AG09309 (cell line): Measurements from ENCODE around the gene HOXA7.
A peak's percentile ranks its signal among the peaks of the same experiment; 100 is the strongest.

Source experiments
- DNase-seq: peaks from one replicate; pipeline ENCODE4 v3.0.0-alpha.2; 2010; ENCODE audit warnings: low read depth
- H3K4me3 ChIP-seq: 2 replicates; pipeline ENCODE4 v1.5.1; 2011; ENCODE audit warnings: mild to moderate bottlenecking, low read depth, low read length, moderate library complexity; ENCODE audit not compliant: control insufficient read depth
- CTCF ChIP-seq: IDR thresholded peaks from 2 replicates; pipeline ENCODE4 v1.5.1; 2011; ENCODE audit warnings: mild to moderate bottlenecking, low read depth, low read length, inconsistent platforms; ENCODE audit not compliant: insufficient read depth, control insufficient read depth; ENCODE audit errors: missing control alignments

Gene HOXA7

GRCh38 chr7:27175626-27176523, 19.4 kb upstream of the HOXA7 start:
- no peak for TF ChIP-seq CTCF
- DNase-seq: no peak
- peak overlapping the region; percentile 87 for H3K4me3 ChIP-seq

GRCh38 chr7:27174874-27175625, 18.6 kb upstream of the HOXA7 start:
- no peak for DNase-seq
- peak overlapping the region; percentile 87 for H3K4me3 ChIP-seq
- no peak for TF ChIP-seq CTCF

- TF ChIP-seq CTCF: no peak
- peak within 1 kb of the TSS; percentile 87 for H3K4me3 ChIP-seq
- no peak for DNase-seq
Measured at GRCh38 chr7:27173956-27174873, 17.7 kb upstream of the HOXA7 start, which contains the start of gene HOXA10. TSS of gene HOXA10 (minus strand) at chr7:27174320. CDS start at chr7:27174306, 14 bp downstream.

- no peak for TF ChIP-seq CTCF
- peak overlapping the region; percentile 87 for H3K4me3 ChIP-seq
- no peak for DNase-seq
Measured at GRCh38 chr7:27173511-27173955, 17.1 kb upstream of the HOXA7 start.

GRCh38 chr7:27172823-27173510, 16.5 kb upstream of the HOXA7 start:
- peak; percentile 88 for DNase-seq
- TF ChIP-seq CTCF: no peak
- peak overlapping the region; percentile 87 for H3K4me3 ChIP-seq
